ENCODE data around the gene PTPRU.

PTPRU gene

GRCh38 chr1:29235955-29236711, at the start of gene PTPRU:
PTPRU (plus strand) TSS chr1:29236522; CDS start chr1:29236645, 123 bp downstream.
- peak; percentile 83 for ATAC-seq
- Mint-ChIP-seq H3K9me3 (no peaks in the 10 kb centered on the region), H3K27ac (peak within 1 kb of the TSS; percentile 50), H3K4me1 (peaks cover 18% of the 10 kb centered on the region), H3K4me3 (peak within 1 kb of the TSS; percentile 70), H3K27me3 (peaks cover 38% of the 10 kb centered on the region), H3K36me3 (ENCODE audit: low read depth) (no peaks in the 10 kb centered on the region)
- peak; percentile 89 for DNase-seq

- ATAC-seq (no peak), DNase-seq (no peak)
- Mint-ChIP-seq H3K4me1 (peaks cover 14% of the 10 kb centered on the region), H3K9me3 (no peaks in the 10 kb centered on the region), H3K36me3 (ENCODE audit: low read depth) (peaks cover 5% of the 10 kb centered on the region), H3K4me3 (no peak overlapping the region), H3K27ac (no peak overlapping the region), H3K27me3 (no peaks in the 10 kb centered on the region)
Observed at GRCh38 chr1:29186707-29187106, 49.6 kb upstream of the PTPRU start.

- no peak for DNase-seq
- H3K36me3 Mint-ChIP-seq (ENCODE audit: low read depth) = peaks cover 18% of the 10 kb centered on the region
- ATAC-seq = no peak
- H3K4me1 Mint-ChIP-seq = no peaks in the 10 kb centered on the region
- no peaks in the 10 kb centered on the region for H3K9me3 Mint-ChIP-seq
- no peak overlapping the region for H3K4me3 Mint-ChIP-seq
- H3K27ac Mint-ChIP-seq = no peak overlapping the region
- H3K27me3 Mint-ChIP-seq = no peaks in the 10 kb centered on the region
Observed at GRCh38 chr1:29190718-29191117, 45.6 kb upstream of the PTPRU start.

GRCh38 chr1:29193879-29194455, 42.4 kb upstream of the PTPRU start:
- Mint-ChIP-seq H3K27me3 (no peaks in the 10 kb centered on the region), H3K4me3 (no peak overlapping the region), H3K4me1 (no peaks in the 10 kb centered on the region), H3K36me3 (ENCODE audit: low read depth) (peaks cover 21% of the 10 kb centered on the region), H3K9me3 (no peaks in the 10 kb centered on the region), H3K27ac (no peak overlapping the region)
- ATAC-seq (no peak), DNase-seq (no peak)

GRCh38 chr1:29195881-29196291, 40.4 kb upstream of the PTPRU start:
- Mint-ChIP-seq H3K27me3 (no peaks in the 10 kb centered on the region), H3K4me3 (no peak overlapping the region), H3K9me3 (no peaks in the 10 kb centered on the region), H3K36me3 (ENCODE audit: low read depth) (peaks cover 25% of the 10 kb centered on the region), H3K4me1 (peaks cover under 1% of the 10 kb centered on the region), H3K27ac (no peak overlapping the region)
- no peak for DNase-seq
- ATAC-seq = no peak

DNA sequence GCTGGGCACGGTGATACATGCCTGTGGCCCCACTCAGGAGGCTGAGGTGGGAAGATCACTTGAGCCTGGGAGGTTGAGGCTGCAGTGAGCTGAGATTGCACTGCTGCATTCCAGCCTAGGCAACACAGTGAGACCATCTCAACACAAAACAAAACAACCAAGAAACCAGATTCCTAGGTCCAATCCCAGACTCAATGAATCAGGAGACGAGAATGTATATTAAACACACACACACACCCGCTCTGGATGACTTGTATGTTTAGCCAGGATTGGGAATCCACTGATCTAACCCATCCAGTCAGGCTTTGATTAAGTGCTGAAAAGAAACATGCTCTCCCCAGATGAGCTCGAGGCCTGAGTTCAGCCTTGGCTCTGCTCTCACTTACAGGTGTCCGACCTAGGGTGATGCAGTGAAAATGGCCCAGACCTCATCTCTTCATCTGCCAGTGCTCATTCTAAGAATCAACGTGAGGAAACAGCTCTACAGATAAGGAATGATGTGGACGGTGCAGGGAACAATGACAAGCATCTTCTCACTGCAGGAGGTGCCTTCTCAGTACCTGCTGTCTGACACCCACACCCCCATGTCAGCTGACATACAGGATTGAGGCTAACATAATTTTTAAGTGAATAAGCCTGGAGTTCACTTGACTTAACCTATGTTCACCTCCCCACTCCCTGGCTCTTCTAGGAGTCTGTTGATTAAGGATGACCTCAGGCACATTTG, 39.3 kb upstream of the PTPRU start:
- no peaks in the 10 kb centered on the region for H3K9me3 Mint-ChIP-seq
- no peaks in the 10 kb centered on the region for H3K27me3 Mint-ChIP-seq
- H3K36me3 Mint-ChIP-seq (ENCODE audit: low read depth) = peaks cover 27% of the 10 kb centered on the region
- no peak overlapping the region for H3K27ac Mint-ChIP-seq
- DNase-seq = no peak
- no peak overlapping the region for H3K4me3 Mint-ChIP-seq
- H3K4me1 Mint-ChIP-seq = peaks cover 9% of the 10 kb centered on the region
- ATAC-seq = no peak

GRCh38 chr1:29197590-29197924, 38.8 kb upstream of the PTPRU start:
- no peak overlapping the region for H3K4me3 Mint-ChIP-seq
- H3K9me3 Mint-ChIP-seq = no peaks in the 10 kb centered on the region
- H3K4me1 Mint-ChIP-seq = peaks cover 14% of the 10 kb centered on the region
- H3K27ac Mint-ChIP-seq = no peak overlapping the region
- DNase-seq (peak; percentile 14), ATAC-seq (peak; percentile 53)
- no peaks in the 10 kb centered on the region for H3K27me3 Mint-ChIP-seq
- peaks cover 29% of the 10 kb centered on the region for H3K36me3 Mint-ChIP-seq (ENCODE audit: low read depth)

DNA sequence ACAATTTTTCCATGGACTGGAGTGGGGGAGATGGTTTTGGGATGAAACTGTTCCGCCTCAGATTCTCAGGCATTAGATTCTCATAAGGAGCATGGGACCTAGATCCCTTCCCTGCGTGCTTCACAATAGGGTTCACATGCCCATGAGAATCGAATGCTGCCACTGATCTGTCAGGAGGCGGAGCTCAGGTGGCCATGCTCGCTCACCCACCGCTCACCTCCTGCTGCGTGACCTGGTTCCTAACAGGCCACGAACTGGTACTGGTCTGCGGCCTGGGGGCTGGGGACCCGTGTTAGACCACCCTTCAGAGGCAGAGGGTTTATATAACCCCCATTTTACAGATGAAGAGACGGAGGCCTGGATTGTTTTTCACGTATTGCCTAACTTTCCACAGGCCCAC, 38.3 kb upstream of the PTPRU start:
- DNase-seq (no peak), ATAC-seq (no peak)
- Mint-ChIP-seq H3K4me1 (peaks cover 17% of the 10 kb centered on the region), H3K4me3 (no peak overlapping the region), H3K9me3 (no peaks in the 10 kb centered on the region), H3K27me3 (no peaks in the 10 kb centered on the region), H3K27ac (no peak overlapping the region), H3K36me3 (ENCODE audit: low read depth) (peaks cover 31% of the 10 kb centered on the region)

- Mint-ChIP-seq H3K4me1 (peaks cover 17% of the 10 kb centered on the region), H3K27ac (peak overlapping the region; percentile 45), H3K36me3 (ENCODE audit: low read depth) (peaks cover 26% of the 10 kb centered on the region), H3K9me3 (no peaks in the 10 kb centered on the region), H3K27me3 (no peaks in the 10 kb centered on the region), H3K4me3 (no peak overlapping the region)
- ATAC-seq (no peak), DNase-seq (no peak)
Observed at GRCh38 chr1:29200906-29201594, 35.3 kb upstream of the PTPRU start.

DNA sequence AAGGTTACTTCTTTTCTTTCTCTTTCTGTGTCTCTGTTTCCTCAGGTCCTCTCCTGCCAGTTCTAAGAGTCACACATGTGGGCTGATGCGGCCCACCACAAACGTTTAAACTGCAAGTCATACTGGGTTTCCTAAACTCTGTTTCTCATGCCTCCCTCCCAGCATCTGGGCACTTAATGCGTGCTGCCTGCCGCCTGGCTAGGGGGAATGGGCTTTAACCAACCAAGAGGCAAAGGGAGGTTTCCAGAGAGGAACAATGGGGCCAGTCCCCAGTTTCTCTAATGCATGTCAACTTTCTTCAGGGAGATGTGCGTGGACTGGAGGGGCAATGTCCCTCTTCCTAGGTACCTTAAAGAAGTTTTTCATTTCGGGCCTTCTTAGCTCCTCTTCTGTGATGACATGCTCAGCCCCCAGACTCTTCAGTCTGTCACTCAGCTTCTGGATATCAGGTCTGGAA, 34.7 kb upstream of the PTPRU start:
- DNase-seq = no peak
- Mint-ChIP-seq H3K4me1 (peaks cover 17% of the 10 kb centered on the region), H3K4me3 (no peak overlapping the region), H3K9me3 (no peaks in the 10 kb centered on the region), H3K27me3 (no peaks in the 10 kb centered on the region), H3K36me3 (ENCODE audit: low read depth) (peaks cover 26% of the 10 kb centered on the region), H3K27ac (peak overlapping the region; percentile 45)
- ATAC-seq = peak; percentile 16

- peaks cover 25% of the 10 kb centered on the region for H3K36me3 Mint-ChIP-seq (ENCODE audit: low read depth)
- H3K9me3 Mint-ChIP-seq = no peaks in the 10 kb centered on the region
- DNase-seq (no peak), ATAC-seq (no peak)
- H3K4me1 Mint-ChIP-seq = peaks cover 17% of the 10 kb centered on the region
- no peaks in the 10 kb centered on the region for H3K27me3 Mint-ChIP-seq
- no peak overlapping the region for H3K4me3 Mint-ChIP-seq
- H3K27ac Mint-ChIP-seq = no peak overlapping the region
Observed at GRCh38 chr1:29202053-29202452, 34.3 kb upstream of the PTPRU start.

DNA sequence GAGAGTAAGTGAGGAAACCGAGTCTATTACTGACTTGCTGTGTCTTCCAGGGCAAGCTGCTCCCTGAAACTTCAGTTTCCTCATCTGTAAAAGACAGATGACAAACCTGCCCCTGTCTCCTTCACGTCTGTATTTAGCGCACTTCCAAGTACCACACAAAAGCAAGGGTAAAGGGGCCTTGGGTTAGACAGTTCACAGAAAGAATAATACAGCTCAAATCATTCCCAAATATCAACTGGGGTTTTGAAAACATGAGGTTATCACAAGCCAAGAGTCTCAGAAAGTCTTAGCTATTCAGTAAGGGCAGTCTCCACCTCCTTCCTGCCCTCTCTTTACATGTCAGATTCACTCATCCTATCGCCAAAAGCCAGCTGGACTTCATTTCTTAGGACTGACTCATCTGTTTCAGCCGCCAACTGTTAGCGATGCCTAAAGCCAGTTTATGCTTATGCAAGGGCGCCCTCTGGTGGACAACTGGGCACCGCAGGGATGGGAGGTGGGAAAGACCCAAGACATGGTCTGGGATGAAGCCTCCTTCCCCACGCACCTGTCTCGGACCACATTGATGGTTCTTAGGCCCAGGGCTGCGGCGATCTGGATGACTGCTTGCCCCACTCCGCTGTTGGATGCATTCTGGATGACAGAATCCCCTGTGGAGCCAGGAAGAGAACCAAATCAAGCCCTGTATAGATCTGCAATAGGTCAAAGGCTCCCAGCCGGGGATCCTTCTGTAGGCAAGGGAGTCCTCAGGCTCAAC, 33.6 kb upstream of the PTPRU start:
- ATAC-seq (peak; percentile 91), DNase-seq (peak; percentile 96)
- peaks cover 23% of the 10 kb centered on the region for H3K36me3 Mint-ChIP-seq (ENCODE audit: low read depth)
- H3K4me1 Mint-ChIP-seq = peaks cover 17% of the 10 kb centered on the region
- no peak overlapping the region for H3K27ac Mint-ChIP-seq
- H3K4me3 Mint-ChIP-seq = no peak overlapping the region
- no peaks in the 10 kb centered on the region for H3K9me3 Mint-ChIP-seq
- H3K27me3 Mint-ChIP-seq = no peaks in the 10 kb centered on the region

GRCh38 chr1:29208442-29208841, 27.9 kb upstream of the PTPRU start:
- H3K27ac Mint-ChIP-seq = no peak overlapping the region
- no peak for DNase-seq
- ATAC-seq = no peak
- peaks cover 22% of the 10 kb centered on the region for H3K36me3 Mint-ChIP-seq (ENCODE audit: low read depth)
- H3K9me3 Mint-ChIP-seq = no peaks in the 10 kb centered on the region
- no peaks in the 10 kb centered on the region for H3K4me1 Mint-ChIP-seq
- H3K4me3 Mint-ChIP-seq = no peak overlapping the region
- no peaks in the 10 kb centered on the region for H3K27me3 Mint-ChIP-seq

DNA sequence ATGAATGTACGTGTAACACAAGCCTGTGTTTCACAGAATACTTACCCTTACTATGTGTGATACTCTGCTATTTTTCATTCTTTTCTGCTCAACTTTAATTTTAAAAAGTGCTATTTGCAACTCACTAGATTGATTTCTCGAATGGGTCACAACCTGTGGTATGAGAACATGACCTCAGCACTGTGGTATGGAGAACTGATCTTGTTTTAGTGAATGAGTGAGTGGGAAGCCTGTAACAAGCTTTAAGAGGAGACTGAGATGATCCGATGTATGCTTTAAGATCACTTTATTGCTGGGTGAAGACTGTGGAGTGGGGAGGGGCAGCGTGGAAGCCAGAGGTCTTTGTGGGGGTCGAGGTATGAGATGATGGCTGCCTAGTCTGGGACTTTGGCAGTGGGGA, 27.1 kb upstream of the PTPRU start:
- H3K36me3 Mint-ChIP-seq (ENCODE audit: low read depth) = peaks cover 25% of the 10 kb centered on the region
- H3K27ac Mint-ChIP-seq = peak overlapping the region; percentile 2
- ATAC-seq = no peak
- no peaks in the 10 kb centered on the region for H3K9me3 Mint-ChIP-seq
- H3K27me3 Mint-ChIP-seq = no peaks in the 10 kb centered on the region
- no peak for DNase-seq
- no peaks in the 10 kb centered on the region for H3K4me1 Mint-ChIP-seq
- no peak overlapping the region for H3K4me3 Mint-ChIP-seq
